Cardiac muscle cell (in vitro differentiated cells and primary cell): Measurements from ENCODE around the gene ODC1. TPM values are rescaled to one million over a fixed set of nuclear protein-coding genes. Genes with fewer than 3 reads are reported as not detected.
A peak's percentile ranks its signal among the peaks of the same experiment; 100 is the strongest.

Source experiments
- DNase-seq, 2 donors: peaks; one replicate each; pipeline versions ENCODE4 v3.0.0 to v3.0.0-alpha.2; 2010 to 2017; ENCODE audit warnings: low read depth in 1 of 2, low spot score in 1 of 2
- H3K27ac ChIP-seq: fragments of 200-600 bp; sonication (generic); 2 replicates; pipeline ENCODE4 v1.5.1; 2016
- H3K27me3 ChIP-seq: fragments of 200-600 bp; sonication (generic); 2 replicates; pipeline ENCODE4 v1.6.0; 2016; ENCODE audit warnings: control low read depth
- H3K36me3 ChIP-seq: fragments of 200-600 bp; sonication (generic); 2 replicates; pipeline ENCODE4 v1.5.1; 2016; ENCODE audit warnings: control low read depth
- H3K4me1 ChIP-seq: fragments of 200-600 bp; sonication (generic); 2 replicates; pipeline ENCODE4 v1.8.1; 2017; ENCODE audit warnings: low read depth, mild to moderate bottlenecking, mixed run types
- H3K4me3 ChIP-seq: fragments of 200-600 bp; sonication (generic); 2 replicates; pipeline ENCODE4 v1.5.1; 2016; ENCODE audit warnings: mild to moderate bottlenecking
- H3K9me3 ChIP-seq: fragments of 200-600 bp; sonication (generic); 2 replicates; pipeline ENCODE4 v1.5.1; 2017; ENCODE audit warnings: low read depth, mild to moderate bottlenecking, control low read depth
- polyA plus RNA-seq: library from polyadenylated mRNA; unstranded; fragments of >200 nt; fragmentation: Nextera tagmentation; extraction: Ambion mirVana; gene quantifications from 2 replicates; pipeline ENCODE4 v1.2.1, GENCODE V29; 2016
- total RNA-seq: library from RNA; depleted of rRNA; stranded (reverse); fragments of >200 nt; gene quantifications from 2 replicates; pipeline ENCODE4 v1.2.3, GENCODE V29; 2016
- TF ChIP-seq, protein P1 (sequence below): IDR thresholded peaks from 2 replicates; pipeline ENCODE4 v1.5.1; 2012; ENCODE audit warnings: low read depth, mild to moderate bottlenecking, low read length

Gene ODC1
- total and polyA plus RNA-seq, 2 experiments from 2014 or later, result 117 to 129 TPM

GRCh38 chr2:10425699-10426098 lies 22.4 kb downstream of the ODC1 start:
- H3K9me3 ChIP-seq, result no peaks in the 10 kb centered on the region
- no peaks in the 10 kb centered on the region for H3K36me3 ChIP-seq
- TF ChIP-seq, protein P1, sequence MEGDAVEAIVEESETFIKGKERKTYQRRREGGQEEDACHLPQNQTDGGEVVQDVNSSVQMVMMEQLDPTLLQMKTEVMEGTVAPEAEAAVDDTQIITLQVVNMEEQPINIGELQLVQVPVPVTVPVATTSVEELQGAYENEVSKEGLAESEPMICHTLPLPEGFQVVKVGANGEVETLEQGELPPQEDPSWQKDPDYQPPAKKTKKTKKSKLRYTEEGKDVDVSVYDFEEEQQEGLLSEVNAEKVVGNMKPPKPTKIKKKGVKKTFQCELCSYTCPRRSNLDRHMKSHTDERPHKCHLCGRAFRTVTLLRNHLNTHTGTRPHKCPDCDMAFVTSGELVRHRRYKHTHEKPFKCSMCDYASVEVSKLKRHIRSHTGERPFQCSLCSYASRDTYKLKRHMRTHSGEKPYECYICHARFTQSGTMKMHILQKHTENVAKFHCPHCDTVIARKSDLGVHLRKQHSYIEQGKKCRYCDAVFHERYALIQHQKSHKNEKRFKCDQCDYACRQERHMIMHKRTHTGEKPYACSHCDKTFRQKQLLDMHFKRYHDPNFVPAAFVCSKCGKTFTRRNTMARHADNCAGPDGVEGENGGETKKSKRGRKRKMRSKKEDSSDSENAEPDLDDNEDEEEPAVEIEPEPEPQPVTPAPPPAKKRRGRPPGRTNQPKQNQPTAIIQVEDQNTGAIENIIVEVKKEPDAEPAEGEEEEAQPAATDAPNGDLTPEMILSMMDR, result no peak
- no peak for DNase-seq
- H3K4me1 ChIP-seq, result no peaks in the 10 kb centered on the region
- H3K27me3 ChIP-seq, result no peaks in the 10 kb centered on the region
- H3K27ac ChIP-seq, result no peak overlapping the region
- no peak overlapping the region for H3K4me3 ChIP-seq

DNA sequence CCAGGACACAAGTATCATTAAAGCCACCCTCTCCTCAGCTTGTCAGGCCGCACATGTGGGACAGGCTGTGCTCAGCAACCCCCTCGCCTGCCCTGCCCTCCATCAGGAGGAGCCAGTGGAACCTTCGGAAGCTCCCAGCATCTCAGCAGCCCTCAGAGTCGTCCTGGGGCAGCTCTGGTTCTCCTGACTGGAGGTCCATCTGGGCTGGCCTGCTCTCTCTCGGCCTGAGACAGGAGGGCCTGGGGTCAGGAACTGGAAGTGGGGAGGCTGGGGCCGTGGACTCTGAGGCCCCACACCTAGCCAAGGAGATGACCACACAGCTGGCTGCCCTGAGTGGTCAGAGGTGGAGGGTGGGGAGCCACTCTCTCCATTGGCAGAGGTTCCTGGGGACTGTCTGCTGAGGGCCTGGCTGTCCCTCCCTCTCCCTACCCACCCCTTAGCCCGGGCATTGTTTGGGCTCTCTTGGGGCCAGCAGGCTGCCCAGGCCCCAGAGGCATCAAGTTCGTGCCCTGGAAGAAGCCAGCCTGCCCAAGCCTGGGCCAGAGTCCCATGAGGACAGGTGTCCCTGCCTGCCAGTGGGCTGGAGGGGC lies 23.1 kb downstream of the ODC1 start:
- H3K4me1 ChIP-seq, result no peaks in the 10 kb centered on the region
- H3K27ac ChIP-seq, result no peak overlapping the region
- H3K36me3 ChIP-seq, result no peaks in the 10 kb centered on the region
- H3K27me3 ChIP-seq, result no peaks in the 10 kb centered on the region
- H3K4me3 ChIP-seq, result no peak overlapping the region
- TF ChIP-seq, protein P1, result no peak
- DNase-seq, result no peak
- H3K9me3 ChIP-seq, result no peaks in the 10 kb centered on the region

GRCh38 chr2:10424051-10424450 lies 24.1 kb downstream of the ODC1 start:
- DNase-seq, result peak in 1 of 2 donors; percentile 95
- TF ChIP-seq, protein P1, result no peak
- H3K36me3 ChIP-seq, result no peaks in the 10 kb centered on the region
- no peaks in the 10 kb centered on the region for H3K4me1 ChIP-seq
- no peak overlapping the region for H3K4me3 ChIP-seq
- no peaks in the 10 kb centered on the region for H3K9me3 ChIP-seq
- H3K27ac ChIP-seq, result no peak overlapping the region
- H3K27me3 ChIP-seq, result no peaks in the 10 kb centered on the region

DNA sequence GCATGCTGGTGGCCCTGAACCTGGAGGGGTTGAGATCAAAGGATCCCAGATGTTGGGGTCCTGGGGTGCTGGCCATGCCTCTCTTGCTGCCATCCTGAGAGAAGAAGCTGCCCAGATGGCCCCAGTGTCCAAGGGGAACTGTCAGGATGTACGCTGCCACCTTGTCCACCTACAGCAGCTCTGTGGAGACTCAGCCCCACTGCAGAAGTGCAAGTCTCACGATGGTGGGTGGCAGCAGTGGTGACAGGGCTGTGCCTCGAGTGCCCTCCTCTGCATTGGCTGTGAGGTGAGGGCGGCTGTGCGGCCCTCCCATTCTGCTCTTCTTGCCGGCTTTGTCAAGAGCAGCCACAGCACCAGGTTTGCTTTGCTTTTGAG lies 24.7 kb downstream of the ODC1 start:
- Histone ChIP-seq H3K36me3 (no peaks in the 10 kb centered on the region), H3K4me3 (no peak overlapping the region), H3K27ac (no peak overlapping the region), H3K9me3 (no peaks in the 10 kb centered on the region), H3K4me1 (no peaks in the 10 kb centered on the region), H3K27me3 (no peaks in the 10 kb centered on the region)
- no peak for DNase-seq
- TF ChIP-seq, protein P1, result no peak

DNA sequence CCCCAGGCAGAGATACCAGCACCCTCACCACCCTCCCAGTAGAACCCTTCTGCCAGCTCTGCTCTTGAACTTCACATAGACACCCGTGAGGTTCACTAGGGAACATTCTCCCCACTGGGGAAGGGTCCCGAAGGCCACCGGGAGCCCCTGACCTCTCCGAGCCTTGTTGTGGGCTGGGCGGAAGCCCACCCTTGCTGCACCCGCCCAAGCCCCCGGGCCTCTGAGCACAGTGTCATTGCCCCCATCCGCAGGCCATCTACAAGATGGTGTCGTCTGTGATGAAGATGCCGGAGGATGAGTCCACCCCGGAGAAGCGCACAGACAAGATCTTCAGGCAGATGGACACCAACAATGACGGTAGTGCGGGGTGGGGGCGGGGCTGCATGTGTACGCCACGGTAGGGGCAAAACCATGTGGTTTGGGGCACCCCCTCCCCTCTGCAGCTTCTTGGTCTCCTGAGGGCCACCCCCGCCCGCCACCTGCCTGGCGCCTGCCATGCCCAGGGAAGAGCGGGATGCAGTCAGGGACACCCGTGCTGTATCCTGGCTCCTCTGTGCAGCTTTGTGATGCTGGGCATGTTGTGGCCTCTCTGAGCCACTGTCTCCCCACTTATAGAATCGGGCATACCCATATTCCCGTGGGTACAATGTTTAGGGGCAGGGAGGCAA lies 25.3 kb downstream of the ODC1 start:
- H3K27ac ChIP-seq, result no peak overlapping the region
- H3K4me1 ChIP-seq, result no peaks in the 10 kb centered on the region
- TF ChIP-seq, protein P1, result no peak
- DNase-seq, result no peak
- no peak overlapping the region for H3K4me3 ChIP-seq
- H3K27me3 ChIP-seq, result no peaks in the 10 kb centered on the region
- no peaks in the 10 kb centered on the region for H3K36me3 ChIP-seq
- H3K9me3 ChIP-seq, result no peaks in the 10 kb centered on the region
